Measurements from ENCODE around the gene TLR10.

TLR10 gene

GRCh38 chr4:38782452-38783108 lies at the start of gene TLR10:
TLR10 (minus strand) TSS chr4:38782990; CDS start chr4:38775590, 7,400 bp downstream.
- peak; percentile 69 for TF ChIP-seq CTCF (IDR thresholded peaks at IDR 0.05; ENCODE audit: insufficient read depth, low read depth, low read length, missing control alignments)
- no peak within 1 kb of the TSS for H3K4me3 ChIP-seq (ENCODE audit: low read length)
- peak; percentile 67 for DNase-seq (ENCODE audit: low read depth)

GRCh38 chr4:38832206-38832605 lies 49.4 kb upstream of the TLR10 start:
- no peak for TF ChIP-seq CTCF (IDR thresholded peaks at IDR 0.05; ENCODE audit: insufficient read depth, low read depth, low read length, missing control alignments)

GRCh38 chr4:38831653-38832052 lies 48.9 kb upstream of the TLR10 start:
- no peak for DNase-seq (ENCODE audit: low read depth)
- no peak overlapping the region for H3K4me3 ChIP-seq (ENCODE audit: low read length)
- no peak for TF ChIP-seq CTCF (IDR thresholded peaks at IDR 0.05; ENCODE audit: insufficient read depth, low read depth, low read length, missing control alignments)

More at GRCh38 chr4:38832206-38832605, 49.4 kb upstream of the TLR10 start:
- DNase-seq (ENCODE audit: low read depth), result no peak
- no peak overlapping the region for H3K4me3 ChIP-seq (ENCODE audit: low read length)

- no peak for TF ChIP-seq CTCF (IDR thresholded peaks at IDR 0.05; ENCODE audit: insufficient read depth, low read depth, low read length, missing control alignments)
- no peak for DNase-seq (ENCODE audit: low read depth)
- no peak overlapping the region for H3K4me3 ChIP-seq (ENCODE audit: low read length)
These were observed 46.4 kb upstream of the TLR10 start for GRCh38 chr4:38829237-38829636.

GRCh38 chr4:38823766-38824165 lies 41.0 kb upstream of the TLR10 start:
- no peak for DNase-seq (ENCODE audit: low read depth)
- no peak overlapping the region for H3K4me3 ChIP-seq (ENCODE audit: low read length)
- TF ChIP-seq CTCF (IDR thresholded peaks at IDR 0.05; ENCODE audit: insufficient read depth, low read depth, low read length, missing control alignments), result no peak

- no peak for TF ChIP-seq CTCF (IDR thresholded peaks at IDR 0.05; ENCODE audit: insufficient read depth, low read depth, low read length, missing control alignments)
- DNase-seq (ENCODE audit: low read depth), result no peak
- H3K4me3 ChIP-seq (ENCODE audit: low read length), result no peak overlapping the region
These were observed 40.0 kb upstream of the TLR10 start for GRCh38 chr4:38822748-38823303.

- no peak overlapping the region for H3K4me3 ChIP-seq (ENCODE audit: low read length)
- TF ChIP-seq CTCF (IDR thresholded peaks at IDR 0.05; ENCODE audit: insufficient read depth, low read depth, low read length, missing control alignments), result no peak
- DNase-seq (ENCODE audit: low read depth), result peak; percentile 18
These were observed 38.9 kb upstream of the TLR10 start for GRCh38 chr4:38821739-38822138.
